ENCODE results near the gene VSIG8. TPM values are rescaled to one million over a fixed set of nuclear protein-coding genes. Genes with fewer than 3 reads are reported as not detected.

Gene VSIG8
- total and polyA plus RNA-seq, 9 of the 15 experiments (the other 6 are each of a cell fraction or from before 2014, with no cell fraction given): not detected

DNA sequence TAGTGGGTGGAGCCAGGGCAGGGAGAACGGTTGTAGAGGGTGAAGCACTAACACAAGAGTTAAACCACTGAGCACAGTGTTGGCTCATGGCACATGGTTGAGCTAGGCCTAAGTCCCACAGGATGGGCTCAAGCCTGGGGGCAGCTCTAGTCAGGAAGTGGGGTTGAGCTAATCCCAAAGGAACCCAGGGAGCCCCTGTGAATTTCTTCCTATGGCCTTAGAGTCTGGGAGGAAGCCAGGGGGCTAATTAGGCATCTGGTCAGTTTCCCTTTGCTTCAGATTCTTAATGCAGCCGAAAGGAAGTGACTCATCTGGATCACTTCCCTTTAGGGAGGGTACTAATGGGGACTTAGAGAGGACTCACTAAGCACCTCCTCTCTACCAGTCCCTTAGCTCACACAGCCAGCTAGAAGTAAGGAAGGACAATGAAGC, 27.4 kb upstream of the VSIG8 start (continued):
- TF ChIP-seq, protein P1, sequence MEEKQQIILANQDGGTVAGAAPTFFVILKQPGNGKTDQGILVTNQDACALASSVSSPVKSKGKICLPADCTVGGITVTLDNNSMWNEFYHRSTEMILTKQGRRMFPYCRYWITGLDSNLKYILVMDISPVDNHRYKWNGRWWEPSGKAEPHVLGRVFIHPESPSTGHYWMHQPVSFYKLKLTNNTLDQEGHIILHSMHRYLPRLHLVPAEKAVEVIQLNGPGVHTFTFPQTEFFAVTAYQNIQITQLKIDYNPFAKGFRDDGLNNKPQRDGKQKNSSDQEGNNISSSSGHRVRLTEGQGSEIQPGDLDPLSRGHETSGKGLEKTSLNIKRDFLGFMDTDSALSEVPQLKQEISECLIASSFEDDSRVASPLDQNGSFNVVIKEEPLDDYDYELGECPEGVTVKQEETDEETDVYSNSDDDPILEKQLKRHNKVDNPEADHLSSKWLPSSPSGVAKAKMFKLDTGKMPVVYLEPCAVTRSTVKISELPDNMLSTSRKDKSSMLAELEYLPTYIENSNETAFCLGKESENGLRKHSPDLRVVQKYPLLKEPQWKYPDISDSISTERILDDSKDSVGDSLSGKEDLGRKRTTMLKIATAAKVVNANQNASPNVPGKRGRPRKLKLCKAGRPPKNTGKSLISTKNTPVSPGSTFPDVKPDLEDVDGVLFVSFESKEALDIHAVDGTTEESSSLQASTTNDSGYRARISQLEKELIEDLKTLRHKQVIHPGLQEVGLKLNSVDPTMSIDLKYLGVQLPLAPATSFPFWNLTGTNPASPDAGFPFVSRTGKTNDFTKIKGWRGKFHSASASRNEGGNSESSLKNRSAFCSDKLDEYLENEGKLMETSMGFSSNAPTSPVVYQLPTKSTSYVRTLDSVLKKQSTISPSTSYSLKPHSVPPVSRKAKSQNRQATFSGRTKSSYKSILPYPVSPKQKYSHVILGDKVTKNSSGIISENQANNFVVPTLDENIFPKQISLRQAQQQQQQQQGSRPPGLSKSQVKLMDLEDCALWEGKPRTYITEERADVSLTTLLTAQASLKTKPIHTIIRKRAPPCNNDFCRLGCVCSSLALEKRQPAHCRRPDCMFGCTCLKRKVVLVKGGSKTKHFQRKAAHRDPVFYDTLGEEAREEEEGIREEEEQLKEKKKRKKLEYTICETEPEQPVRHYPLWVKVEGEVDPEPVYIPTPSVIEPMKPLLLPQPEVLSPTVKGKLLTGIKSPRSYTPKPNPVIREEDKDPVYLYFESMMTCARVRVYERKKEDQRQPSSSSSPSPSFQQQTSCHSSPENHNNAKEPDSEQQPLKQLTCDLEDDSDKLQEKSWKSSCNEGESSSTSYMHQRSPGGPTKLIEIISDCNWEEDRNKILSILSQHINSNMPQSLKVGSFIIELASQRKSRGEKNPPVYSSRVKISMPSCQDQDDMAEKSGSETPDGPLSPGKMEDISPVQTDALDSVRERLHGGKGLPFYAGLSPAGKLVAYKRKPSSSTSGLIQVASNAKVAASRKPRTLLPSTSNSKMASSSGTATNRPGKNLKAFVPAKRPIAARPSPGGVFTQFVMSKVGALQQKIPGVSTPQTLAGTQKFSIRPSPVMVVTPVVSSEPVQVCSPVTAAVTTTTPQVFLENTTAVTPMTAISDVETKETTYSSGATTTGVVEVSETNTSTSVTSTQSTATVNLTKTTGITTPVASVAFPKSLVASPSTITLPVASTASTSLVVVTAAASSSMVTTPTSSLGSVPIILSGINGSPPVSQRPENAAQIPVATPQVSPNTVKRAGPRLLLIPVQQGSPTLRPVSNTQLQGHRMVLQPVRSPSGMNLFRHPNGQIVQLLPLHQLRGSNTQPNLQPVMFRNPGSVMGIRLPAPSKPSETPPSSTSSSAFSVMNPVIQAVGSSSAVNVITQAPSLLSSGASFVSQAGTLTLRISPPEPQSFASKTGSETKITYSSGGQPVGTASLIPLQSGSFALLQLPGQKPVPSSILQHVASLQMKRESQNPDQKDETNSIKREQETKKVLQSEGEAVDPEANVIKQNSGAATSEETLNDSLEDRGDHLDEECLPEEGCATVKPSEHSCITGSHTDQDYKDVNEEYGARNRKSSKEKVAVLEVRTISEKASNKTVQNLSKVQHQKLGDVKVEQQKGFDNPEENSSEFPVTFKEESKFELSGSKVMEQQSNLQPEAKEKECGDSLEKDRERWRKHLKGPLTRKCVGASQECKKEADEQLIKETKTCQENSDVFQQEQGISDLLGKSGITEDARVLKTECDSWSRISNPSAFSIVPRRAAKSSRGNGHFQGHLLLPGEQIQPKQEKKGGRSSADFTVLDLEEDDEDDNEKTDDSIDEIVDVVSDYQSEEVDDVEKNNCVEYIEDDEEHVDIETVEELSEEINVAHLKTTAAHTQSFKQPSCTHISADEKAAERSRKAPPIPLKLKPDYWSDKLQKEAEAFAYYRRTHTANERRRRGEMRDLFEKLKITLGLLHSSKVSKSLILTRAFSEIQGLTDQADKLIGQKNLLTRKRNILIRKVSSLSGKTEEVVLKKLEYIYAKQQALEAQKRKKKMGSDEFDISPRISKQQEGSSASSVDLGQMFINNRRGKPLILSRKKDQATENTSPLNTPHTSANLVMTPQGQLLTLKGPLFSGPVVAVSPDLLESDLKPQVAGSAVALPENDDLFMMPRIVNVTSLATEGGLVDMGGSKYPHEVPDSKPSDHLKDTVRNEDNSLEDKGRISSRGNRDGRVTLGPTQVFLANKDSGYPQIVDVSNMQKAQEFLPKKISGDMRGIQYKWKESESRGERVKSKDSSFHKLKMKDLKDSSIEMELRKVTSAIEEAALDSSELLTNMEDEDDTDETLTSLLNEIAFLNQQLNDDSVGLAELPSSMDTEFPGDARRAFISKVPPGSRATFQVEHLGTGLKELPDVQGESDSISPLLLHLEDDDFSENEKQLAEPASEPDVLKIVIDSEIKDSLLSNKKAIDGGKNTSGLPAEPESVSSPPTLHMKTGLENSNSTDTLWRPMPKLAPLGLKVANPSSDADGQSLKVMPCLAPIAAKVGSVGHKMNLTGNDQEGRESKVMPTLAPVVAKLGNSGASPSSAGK (IDR thresholded peaks at IDR 0.05): peak; percentile 31; the same call in 1 of the 2 replicates
- peak; percentile 41; the same call in 1 of the 2 replicates for TF ChIP-seq SMARCA4 (IDR thresholded peaks at IDR 0.05)
- TF ChIP-seq, protein P2, sequence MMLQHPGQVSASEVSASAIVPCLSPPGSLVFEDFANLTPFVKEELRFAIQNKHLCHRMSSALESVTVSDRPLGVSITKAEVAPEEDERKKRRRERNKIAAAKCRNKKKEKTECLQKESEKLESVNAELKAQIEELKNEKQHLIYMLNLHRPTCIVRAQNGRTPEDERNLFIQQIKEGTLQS (IDR thresholded peaks at IDR 0.05): peak; percentile 78
- TF ChIP-seq, protein P2 (CRISPR knock-in tag; conservative IDR thresholded peaks at IDR 0.05): peak; percentile 73; the same call in 1 of the 2 replicates
- TF ChIP-seq ARNT (IDR thresholded peaks at IDR 0.05): no peak
- TF ChIP-seq PCBP2 (IDR thresholded peaks at IDR 0.05; ENCODE audit: low read depth, low read length, poor library complexity, severe bottlenecking): no peak
- peak; percentile 34; the same call in 1 of the 2 replicates for TF ChIP-seq ETV5 (CRISPR knock-in tag; IDR thresholded peaks at IDR 0.05; ENCODE audit: low read depth)
- TF ChIP-seq PTRF (tag; IDR thresholded peaks at IDR 0.05): 0 out of 2 replicates have a peak, but pooled peaks have one; percentile 48
- TF ChIP-seq, protein P3, sequence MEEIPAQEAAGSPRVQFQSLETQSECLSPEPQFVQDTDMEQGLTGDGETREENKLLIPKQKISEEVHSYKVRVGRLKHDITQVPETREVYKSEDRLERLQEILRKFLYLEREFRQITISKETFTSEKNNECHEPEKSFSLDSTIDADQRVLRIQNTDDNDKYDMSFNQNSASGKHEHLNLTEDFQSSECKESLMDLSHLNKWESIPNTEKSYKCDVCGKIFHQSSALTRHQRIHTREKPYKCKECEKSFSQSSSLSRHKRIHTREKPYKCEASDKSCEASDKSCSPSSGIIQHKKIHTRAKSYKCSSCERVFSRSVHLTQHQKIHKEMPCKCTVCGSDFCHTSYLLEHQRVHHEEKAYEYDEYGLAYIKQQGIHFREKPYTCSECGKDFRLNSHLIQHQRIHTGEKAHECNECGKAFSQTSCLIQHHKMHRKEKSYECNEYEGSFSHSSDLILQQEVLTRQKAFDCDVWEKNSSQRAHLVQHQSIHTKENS (CRISPR knock-in tag; IDR thresholded peaks at IDR 0.05): 0 out of 2 replicates have a peak, but pooled peaks have one; percentile 19
- TF ChIP-seq, protein P4, sequence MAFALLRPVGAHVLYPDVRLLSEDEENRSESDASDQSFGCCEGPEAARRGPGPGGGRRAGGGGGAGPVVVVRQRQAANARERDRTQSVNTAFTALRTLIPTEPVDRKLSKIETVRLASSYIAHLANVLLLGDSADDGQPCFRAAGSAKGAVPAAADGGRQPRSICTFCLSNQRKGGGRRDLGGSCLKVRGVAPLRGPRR (CRISPR knock-in tag; IDR thresholded peaks at IDR 0.05): no peak
- peak; percentile 35; the same call in 1 of the 2 replicates for TF ChIP-seq EP300 (IDR thresholded peaks at IDR 0.05; ENCODE audit: low read length)
- TF ChIP-seq DPF2 (IDR thresholded peaks at IDR 0.05): peak; percentile 48; the same call in 1 of the 2 replicates
- no peak for TF ChIP-seq SETDB1 (IDR thresholded peaks at IDR 0.05; ENCODE audit: low read length)

Measured in K562 (cell line).